BLaER1 treated with 17β-estradiol and CSF1 and Interleukin-3, amounts not matched to agents 10 nM and 100 nM (cell line): ENCODE results near the gene TMC3.

Experiments used
- H3K27ac ChIP-seq, 11 experiments: shearing (Covaris generic); formaldehyde crosslinking; 2 replicates each; pipeline ENCODE4 v1.8.1; 2022
- H3K27me3 ChIP-seq, 11 experiments: shearing (Covaris generic); formaldehyde crosslinking; 2 replicates each; pipeline ENCODE4 v1.8.1; 2022
- H3K36me3 ChIP-seq, 11 experiments: shearing (Covaris generic); formaldehyde crosslinking; 2 replicates each; pipeline ENCODE4 v1.8.1; 2022
- H3K4me1 ChIP-seq, 10 experiments: shearing (Covaris generic); formaldehyde crosslinking; 2 replicates each; pipeline ENCODE4 v1.8.1; 2022
- H3K4me2 ChIP-seq, 11 experiments: shearing (Covaris generic); formaldehyde crosslinking; 2 replicates each; pipeline ENCODE4 v1.8.1; 2022
- H3K4me3 ChIP-seq, 10 experiments: shearing (Covaris generic); formaldehyde crosslinking; 2 replicates each; pipeline ENCODE4 v1.8.1; 2022
- H3K9ac ChIP-seq, 11 experiments: shearing (Covaris generic); formaldehyde crosslinking; 2 replicates each; pipeline ENCODE4 v1.8.1; 2022
- H3K9me3 ChIP-seq, 11 experiments: shearing (Covaris generic); formaldehyde crosslinking; replicated peaks in 1 of 11; 2 replicates each; pipeline ENCODE4 v1.8.1; 2022
- H4K20me1 ChIP-seq, 11 experiments: shearing (Covaris generic); formaldehyde crosslinking; 2 replicates each; pipeline ENCODE4 v1.8.1; 2022
- Cebpa-rat ChIP-seq, 11 experiments: shearing (Covaris generic); IDR thresholded peaks; 2 replicates each; pipeline ENCODE4 v1.8.1; 2022

Gene TMC3

GRCh38 chr15:81291916-81292522 is 82.0 kb downstream of the TMC3 start:
- no peaks in the 10 kb centered on the region for H3K36me3 ChIP-seq
- H4K20me1 ChIP-seq, result no peaks in the 10 kb centered on the region
- TF ChIP-seq Cebpa-rat (IDR thresholded peaks at IDR 0.05), result no peak
- peak overlapping the region in 9 of 11 experiments; percentile 86 to 98 (median 95); a peak in 17 of 22 replicates for H3K27ac ChIP-seq
- H3K4me2 ChIP-seq, result peak overlapping the region; percentile 90 to 100 (median 98)
- H3K9ac ChIP-seq, result peak overlapping the region in 8 of 11 experiments; percentile 78 to 87 (median 84); a peak in 12 of 22 replicates
- peaks cover 72 to 93% (median 81%) of the 10 kb centered on the region in 10 experiments for H3K4me1 ChIP-seq
- H3K9me3 ChIP-seq, result peaks cover 0 to 22% (median 0%) of the 10 kb centered on the region in 11 experiments; a peak in 5 of 22 replicates
- H3K27me3 ChIP-seq, result no peaks in the 10 kb centered on the region
- H3K4me3 ChIP-seq, result peak overlapping the region in 7 of 10 experiments; percentile 45 to 70 (median 53); a peak in 10 of 20 replicates

- no peaks in the 10 kb centered on the region for H4K20me1 ChIP-seq
- peaks cover 75 to 94% (median 84%) of the 10 kb centered on the region in 10 experiments for H3K4me1 ChIP-seq
- no peak for TF ChIP-seq Cebpa-rat (IDR thresholded peaks at IDR 0.05)
- peak overlapping the region in 2 of 11 experiments; percentile 8 to 14; a peak in 2 of 22 replicates for H3K27ac ChIP-seq
- peaks cover 0 to 33% (median 0%) of the 10 kb centered on the region in 11 experiments; a peak in 5 of 22 replicates for H3K9me3 ChIP-seq
- H3K27me3 ChIP-seq, result no peaks in the 10 kb centered on the region
- H3K9ac ChIP-seq, result no peak overlapping the region
- H3K4me3 ChIP-seq, result no peak overlapping the region
- H3K4me2 ChIP-seq, result no peak overlapping the region
- H3K36me3 ChIP-seq, result no peaks in the 10 kb centered on the region
Observed at GRCh38 chr15:81289910-81290309, 84.1 kb downstream of the TMC3 start.

GRCh38 chr15:81288616-81289015 is 85.4 kb downstream of the TMC3 start:
- H4K20me1 ChIP-seq, result no peaks in the 10 kb centered on the region
- H3K27me3 ChIP-seq, result no peaks in the 10 kb centered on the region
- H3K36me3 ChIP-seq, result no peaks in the 10 kb centered on the region
- TF ChIP-seq Cebpa-rat (IDR thresholded peaks at IDR 0.05), result no peak
- H3K4me3 ChIP-seq, result no peak overlapping the region
- no peak overlapping the region for H3K9ac ChIP-seq
- H3K27ac ChIP-seq, result peak overlapping the region in 4 of 11 experiments; percentile 12 to 83 (median 48); a peak in 4 of 22 replicates
- H3K4me1 ChIP-seq, result peaks cover 72 to 94% (median 81%) of the 10 kb centered on the region in 10 experiments
- H3K4me2 ChIP-seq, result peak overlapping the region; percentile 77 to 88 (median 78); a peak in 21 of 22 replicates
- peaks cover 0 to 33% (median 0%) of the 10 kb centered on the region in 11 experiments; a peak in 5 of 22 replicates for H3K9me3 ChIP-seq

- peaks cover 67 to 91% (median 77%) of the 10 kb centered on the region in 10 experiments for H3K4me1 ChIP-seq
Observed at GRCh38 chr15:81288040-81288439, 86.0 kb downstream of the TMC3 start.

GRCh38 chr15:81286621-81287121 is 87.3 kb downstream of the TMC3 start:
- Histone ChIP-seq H3K9me3 (peaks cover 0 to 33% (median 0%) of the 10 kb centered on the region in 11 experiments; a peak in 5 of 22 replicates), H3K27me3 (no peaks in the 10 kb centered on the region), H3K4me2 (peak overlapping the region; percentile 77 to 88 (median 78)), H4K20me1 (no peaks in the 10 kb centered on the region), H3K36me3 (no peaks in the 10 kb centered on the region), H3K4me3 (peak overlapping the region in 7 of 10 experiments; percentile 10 to 49 (median 19); a peak in 8 of 20 replicates), H3K9ac (peak overlapping the region in 9 of 11 experiments; percentile 22 to 73 (median 54); a peak in 14 of 22 replicates), H3K4me1 (peaks cover 62 to 91% (median 74%) of the 10 kb centered on the region in 10 experiments), H3K27ac (peak overlapping the region; percentile 42 to 83 (median 77); a peak in 21 of 22 replicates)
- no peak for TF ChIP-seq Cebpa-rat (IDR thresholded peaks at IDR 0.05)

More at GRCh38 chr15:81288040-81288439, 86.0 kb downstream of the TMC3 start:
- Histone ChIP-seq H3K27ac (peak overlapping the region in 10 of 11 experiments; percentile 7 to 83 (median 78); a peak in 14 of 22 replicates), H3K27me3 (no peaks in the 10 kb centered on the region), H3K9ac (no peak overlapping the region), H3K9me3 (peaks cover 0 to 33% (median 0%) of the 10 kb centered on the region in 11 experiments; a peak in 5 of 22 replicates), H3K4me2 (peak overlapping the region; percentile 77 to 88 (median 78); a peak in 21 of 22 replicates), H3K36me3 (no peaks in the 10 kb centered on the region), H4K20me1 (no peaks in the 10 kb centered on the region), H3K4me3 (no peak overlapping the region)
- TF ChIP-seq Cebpa-rat (IDR thresholded peaks at IDR 0.05), result no peak

- no peak overlapping the region for H3K9ac ChIP-seq
- no peaks in the 10 kb centered on the region for H4K20me1 ChIP-seq
- H3K9me3 ChIP-seq, result peaks cover 0 to 33% (median 0%) of the 10 kb centered on the region in 11 experiments; a peak in 5 of 22 replicates
- H3K27me3 ChIP-seq, result no peaks in the 10 kb centered on the region
- no peak for TF ChIP-seq Cebpa-rat (IDR thresholded peaks at IDR 0.05)
- H3K4me3 ChIP-seq, result peak overlapping the region in 1 of 10 experiments; percentile 49; a peak in 1 of 20 replicates
- peaks cover 72 to 87% (median 75%) of the 10 kb centered on the region in 10 experiments for H3K4me1 ChIP-seq
- peak overlapping the region; percentile 77 to 88 (median 78) for H3K4me2 ChIP-seq
- H3K36me3 ChIP-seq, result no peaks in the 10 kb centered on the region
- H3K27ac ChIP-seq, result peak overlapping the region in 9 of 11 experiments; percentile 54 to 83 (median 80); a peak in 16 of 22 replicates
Observed at GRCh38 chr15:81285461-81285860, 88.6 kb downstream of the TMC3 start.

- no peaks in the 10 kb centered on the region for H3K36me3 ChIP-seq
- TF ChIP-seq Cebpa-rat (IDR thresholded peaks at IDR 0.05), result no peak
- H3K4me3 ChIP-seq, result no peak overlapping the region; a peak in 1 of 20 replicates
- peaks cover 0 to 33% (median 2%) of the 10 kb centered on the region in 11 experiments; a peak in 6 of 22 replicates for H3K9me3 ChIP-seq
- peak overlapping the region; percentile 6 to 83 (median 77); a peak in 15 of 22 replicates for H3K27ac ChIP-seq
- H4K20me1 ChIP-seq, result no peaks in the 10 kb centered on the region
- H3K4me1 ChIP-seq, result peaks cover 72 to 83% (median 75%) of the 10 kb centered on the region in 10 experiments
- 0 out of 22 replicates have a peak overlapping the region, but pooled peaks of 2 of the 11 experiments have one; percentile 7 to 24 for H3K9ac ChIP-seq
- H3K4me2 ChIP-seq, result peak overlapping the region; percentile 77 to 88 (median 78)
- H3K27me3 ChIP-seq, result no peaks in the 10 kb centered on the region
Observed at GRCh38 chr15:81284256-81285031, 89.6 kb downstream of the TMC3 start.

- H3K27ac ChIP-seq, result peak overlapping the region in 2 of 11 experiments; percentile 22 to 26; a peak in 2 of 22 replicates
- TF ChIP-seq Cebpa-rat (IDR thresholded peaks at IDR 0.05), result no peak
Observed at GRCh38 chr15:81282911-81283310, 91.1 kb downstream of the TMC3 start.

More at GRCh38 chr15:81282911-81283310, 91.1 kb downstream of the TMC3 start:
- H3K4me1 ChIP-seq, result peaks cover 58 to 70% (median 62%) of the 10 kb centered on the region in 10 experiments
- no peak overlapping the region for H3K9ac ChIP-seq
- peak overlapping the region in 3 of 11 experiments; percentile 38 to 65 (median 47); a peak in 4 of 22 replicates for H3K4me2 ChIP-seq
- H3K9me3 ChIP-seq, result peaks cover 8 to 31% (median 10%) of the 10 kb centered on the region in 11 experiments; a peak in 21 of 22 replicates
- H4K20me1 ChIP-seq, result no peaks in the 10 kb centered on the region
- H3K36me3 ChIP-seq, result 0 out of 22 replicates have a peak, but pooled peaks cover 0 to 6% (median 0%) of the 10 kb centered on the region in 11 experiments
- no peak overlapping the region for H3K4me3 ChIP-seq
- H3K27me3 ChIP-seq, result no peaks in the 10 kb centered on the region
